SU-DHL-6 (cell line): ENCODE results near the gene OSBP2.

Experiments used
- H2AFZ ChIP-seq: fragments of 200-600 bp; sonication (generic); 2 replicates; pipeline ENCODE4 v1.6.1; 2014; ENCODE audit warnings: low read depth, mild to moderate bottlenecking, moderate library complexity, mixed read lengths, antibody characterized with exemption, low read length; ENCODE audit not compliant: severe bottlenecking
- H3F3A ChIP-seq: fragments of 200-600 bp; shearing (Covaris generic); 2 replicates; pipeline ENCODE4 v1.6.0; 2016; ENCODE audit warnings: antibody characterized with exemption, mild to moderate bottlenecking; ENCODE audit not compliant: insufficient read depth
- H3K27ac ChIP-seq: fragments of 200-600 bp; sonication (generic); 2 replicates; pipeline ENCODE4 v1.5.1; 2016; ENCODE audit warnings: low read depth, mild to moderate bottlenecking, low read length, moderate library complexity, mixed read lengths
- H3K27me3 ChIP-seq: fragments of 200-600 bp; sonication (generic), shearing (Covaris generic); 2 replicates; pipeline ENCODE4 v1.6.0; 2014; ENCODE audit warnings: mild to moderate bottlenecking, low read length
- H3K36me3 ChIP-seq: fragments of 200-600 bp; sonication (generic); 2 replicates; pipeline ENCODE4 v1.6.1; 2014; ENCODE audit warnings: mild to moderate bottlenecking, low read length, mixed read lengths
- H3K4me2 ChIP-seq: fragments of 300-600, 200-600 bp; shearing (Covaris generic), sonication (generic); 2 replicates; pipeline ENCODE4 v1.6.0; 2014; ENCODE audit warnings: low read length, low read depth, mild to moderate bottlenecking; ENCODE audit not compliant: poor library complexity, severe bottlenecking
- H3K4me3 ChIP-seq: fragments of 200-600 bp; sonication (generic); 2 replicates; pipeline ENCODE4 v1.5.1; 2014; ENCODE audit warnings: antibody characterized with exemption, low read length, mild to moderate bottlenecking, mixed read lengths; ENCODE audit not compliant: insufficient read depth, poor library complexity, severe bottlenecking
- H3K79me2 ChIP-seq: fragments of 200-600 bp; sonication (generic); 2 replicates; pipeline ENCODE4 v1.6.1; 2014; ENCODE audit warnings: mild to moderate bottlenecking, low read length, moderate library complexity; ENCODE audit not compliant: insufficient read depth
- H3K9ac ChIP-seq: fragments of 200-600 bp; sonication (generic); 2 replicates; pipeline ENCODE4 v1.7.0; 2014; ENCODE audit warnings: mild to moderate bottlenecking, low read length
- H3K9me2 ChIP-seq: fragments of 200-600 bp; sonication (generic); replicated peaks from 2 replicates; pipeline ENCODE4 v1.6.1; 2014; ENCODE audit warnings: low read length; ENCODE audit not compliant: insufficient read depth
- H3K9me3 ChIP-seq: fragments of 200-600 bp; sonication (generic); 2 replicates; pipeline ENCODE4 v1.6.1; 2014; ENCODE audit warnings: low read length, mixed read lengths; ENCODE audit not compliant: insufficient read depth
- H4K20me1 ChIP-seq: fragments of 200-600 bp; sonication (generic); 2 replicates; pipeline ENCODE4 v1.6.1; 2014; ENCODE audit warnings: low read depth, mild to moderate bottlenecking, antibody characterized with exemption, low read length, moderate library complexity, mixed read lengths
- CTCF ChIP-seq: fragments of 200-600 bp; sonication (generic); IDR thresholded peaks from one replicate; pipeline ENCODE4 v1.5.1; 2017; ENCODE audit warnings: antibody characterized with exemption, mild to moderate bottlenecking, low read length, moderate library complexity; ENCODE audit not compliant: insufficient read depth, poor library complexity, severe bottlenecking
- EZH2phosphoT487 ChIP-seq: fragments of 200-600 bp; sonication (generic), shearing (Covaris generic); conservative IDR thresholded peaks from 2 replicates; pipeline ENCODE4 v1.6.1; 2018; ENCODE audit warnings: mild to moderate bottlenecking, antibody characterized with exemption, low read length, moderate library complexity, mixed read lengths

The OSBP2 gene

GRCh38 chr22:30824096-30824495 is 129.4 kb downstream of the OSBP2 start:
- Histone ChIP-seq H4K20me1 (no peaks in the 10 kb centered on the region), H3K27ac (no peak overlapping the region), H3K36me3 (no peaks in the 10 kb centered on the region), H2AFZ (no peak overlapping the region), H3K9ac (no peak overlapping the region), H3K79me2 (no peaks in the 10 kb centered on the region), H3K4me3 (no peak overlapping the region), H3K27me3 (no peaks in the 10 kb centered on the region), H3F3A (no peaks in the 10 kb centered on the region), H3K9me3 (no peaks in the 10 kb centered on the region), H3K9me2 (no peaks in the 10 kb centered on the region), H3K4me2 (no peak overlapping the region)
- no peak for TF ChIP-seq EZH2phosphoT487
- TF ChIP-seq CTCF: no peak

GRCh38 chr22:30824711-30825110 is 130.0 kb downstream of the OSBP2 start:
- Histone ChIP-seq H3K27ac (no peak overlapping the region), H3K4me2 (no peak overlapping the region), H2AFZ (no peak overlapping the region), H3K4me3 (no peak overlapping the region), H3K79me2 (no peaks in the 10 kb centered on the region), H3K9me3 (no peaks in the 10 kb centered on the region), H3F3A (no peaks in the 10 kb centered on the region), H3K9me2 (no peaks in the 10 kb centered on the region), H3K9ac (no peak overlapping the region), H4K20me1 (no peaks in the 10 kb centered on the region), H3K27me3 (no peaks in the 10 kb centered on the region), H3K36me3 (no peaks in the 10 kb centered on the region)
- TF ChIP-seq EZH2phosphoT487 (no peak), CTCF (no peak)

- no peak overlapping the region for H3K9ac ChIP-seq
- H3K79me2 ChIP-seq: no peaks in the 10 kb centered on the region
- no peaks in the 10 kb centered on the region for H4K20me1 ChIP-seq
- TF ChIP-seq CTCF: no peak
- H3K9me3 ChIP-seq: no peaks in the 10 kb centered on the region
- H3K27me3 ChIP-seq: no peaks in the 10 kb centered on the region
- no peak overlapping the region for H3K4me3 ChIP-seq
- H2AFZ ChIP-seq: no peak overlapping the region
- no peak overlapping the region for H3K27ac ChIP-seq
- no peaks in the 10 kb centered on the region for H3F3A ChIP-seq
- no peak overlapping the region for H3K4me2 ChIP-seq
- H3K9me2 ChIP-seq: no peaks in the 10 kb centered on the region
- no peaks in the 10 kb centered on the region for H3K36me3 ChIP-seq
Measured at GRCh38 chr22:30825711-30826505, 131.2 kb downstream of the OSBP2 start.
